ENCODE results near the gene USP20. TPM values are rescaled to one million over a fixed set of nuclear protein-coding genes. Genes with fewer than 3 reads are reported as not detected.

Gene USP20
- total RNA-seq, 4 donors from 2014 or later = 15.8 to 36.3 (median 22.6) TPM

- Histone ChIP-seq H3K36me3 (peaks cover 0 to 58% (median 0%) of the 10 kb centered on the region in 3 donors), H3K4me1 (peaks cover 0 to 28% (median 0%) of the 10 kb centered on the region in 4 donors), H3K27ac (peak overlapping the region in 2 of 4 donors; percentile 53 to 72), H3K27me3 (no peaks in the 10 kb centered on the region), H3K9me3 (no peaks in the 10 kb centered on the region), H3K4me3 (peak overlapping the region in 1 of 4 donors; percentile 4)
- TF ChIP-seq CTCF (IDR thresholded peaks at IDR 0.05) (no peak), POLR2A (IDR thresholded peaks at IDR 0.05) (no peak)
- DNase-seq = peak in 1 of 3 donors; percentile 56
Observed at GRCh38 chr9:129810788-129811187, 24.5 kb upstream of the USP20 start.

- no peak for DNase-seq
- peaks cover 0 to 28% (median 0%) of the 10 kb centered on the region in 4 donors for H3K4me1 ChIP-seq
- no peaks in the 10 kb centered on the region for H3K9me3 ChIP-seq
- TF ChIP-seq CTCF (IDR thresholded peaks at IDR 0.05) (no peak), POLR2A (IDR thresholded peaks at IDR 0.05) (no peak)
- H3K4me3 ChIP-seq = peak overlapping the region in 1 of 4 donors; percentile 7
- peaks cover 0 to 68% (median 0%) of the 10 kb centered on the region in 3 donors for H3K36me3 ChIP-seq
- H3K27ac ChIP-seq = peak overlapping the region in 2 of 4 donors; percentile 65 to 84
- no peaks in the 10 kb centered on the region for H3K27me3 ChIP-seq
Observed at GRCh38 chr9:129811967-129812363, 23.3 kb upstream of the USP20 start.

- Histone ChIP-seq H3K36me3 (peaks cover 0 to 68% (median 0%) of the 10 kb centered on the region in 3 donors), H3K27me3 (no peaks in the 10 kb centered on the region), H3K4me3 (no peak overlapping the region), H3K9me3 (no peaks in the 10 kb centered on the region), H3K27ac (peak overlapping the region in 2 of 4 donors; percentile 65 to 84), H3K4me1 (peaks cover 0 to 28% (median 0%) of the 10 kb centered on the region in 4 donors)
- TF ChIP-seq CTCF (IDR thresholded peaks at IDR 0.05) (no peak), POLR2A (IDR thresholded peaks at IDR 0.05) (no peak)
- DNase-seq = peak in 1 of 3 donors; percentile 58
Observed at GRCh38 chr9:129812385-129812784, 22.9 kb upstream of the USP20 start.

GRCh38 chr9:129813661-129814060 lies 21.6 kb upstream of the USP20 start:
- Histone ChIP-seq H3K27ac (no peak overlapping the region), H3K9me3 (no peaks in the 10 kb centered on the region), H3K4me1 (peaks cover 0 to 28% (median 0%) of the 10 kb centered on the region in 4 donors), H3K4me3 (no peak overlapping the region), H3K36me3 (peaks cover 0 to 70% (median 0%) of the 10 kb centered on the region in 3 donors), H3K27me3 (no peaks in the 10 kb centered on the region)
- TF ChIP-seq POLR2A (IDR thresholded peaks at IDR 0.05) = no peak
- no peak for TF ChIP-seq CTCF (IDR thresholded peaks at IDR 0.05)
- no peak for DNase-seq

GRCh38 chr9:129814432-129815223 lies 20.6 kb upstream of the USP20 start:
- no peak for TF ChIP-seq CTCF (IDR thresholded peaks at IDR 0.05)
- TF ChIP-seq POLR2A (IDR thresholded peaks at IDR 0.05) = no peak

More at GRCh38 chr9:129814432-129815223, 20.6 kb upstream of the USP20 start:
- no peak overlapping the region for H3K27ac ChIP-seq
- peaks cover 0 to 27% (median 0%) of the 10 kb centered on the region in 4 donors for H3K4me1 ChIP-seq
- no peaks in the 10 kb centered on the region for H3K9me3 ChIP-seq
- peaks cover 0 to 68% (median 0%) of the 10 kb centered on the region in 3 donors for H3K36me3 ChIP-seq
- DNase-seq = no peak
- H3K4me3 ChIP-seq = no peak overlapping the region
- no peaks in the 10 kb centered on the region for H3K27me3 ChIP-seq

All from Peyer's patch (tissue), 4 donors.